NCI-H2107 (cell line): ENCODE measurements around the gene INCENP.

ENCODE experiments used
- DNase-seq: peaks from one replicate; lab custom pipeline; 2025; lab: John Stamatoyannopoulos, UW

INCENP gene

GRCh38 chr11:62141111-62142042, 17.6 kb downstream of the INCENP start:
- no peak for DNase-seq

DNA sequence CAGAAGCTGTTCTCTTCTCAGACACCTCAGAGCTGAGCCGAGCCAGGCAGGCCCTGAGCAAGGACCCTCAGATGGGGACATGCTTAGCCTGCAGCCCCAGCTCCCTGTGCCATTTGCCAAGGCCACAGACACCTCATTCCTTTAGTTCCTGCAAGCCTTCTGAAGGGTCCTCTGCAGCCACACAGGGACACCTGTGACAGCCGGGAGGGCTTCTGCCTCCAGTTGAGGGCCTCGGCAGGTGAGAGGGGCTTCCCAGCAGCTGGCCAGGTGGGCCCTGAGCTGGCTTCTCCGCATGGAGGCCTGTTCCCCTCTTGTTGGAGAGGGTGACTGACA, 18.2 kb downstream of the INCENP start:
- no peak for DNase-seq

- no peak for DNase-seq
Measured at GRCh38 chr11:62142921-62143320, 19.1 kb downstream of the INCENP start.

- no peak for DNase-seq
Measured at GRCh38 chr11:62143727-62144126, 19.9 kb downstream of the INCENP start.

DNA sequence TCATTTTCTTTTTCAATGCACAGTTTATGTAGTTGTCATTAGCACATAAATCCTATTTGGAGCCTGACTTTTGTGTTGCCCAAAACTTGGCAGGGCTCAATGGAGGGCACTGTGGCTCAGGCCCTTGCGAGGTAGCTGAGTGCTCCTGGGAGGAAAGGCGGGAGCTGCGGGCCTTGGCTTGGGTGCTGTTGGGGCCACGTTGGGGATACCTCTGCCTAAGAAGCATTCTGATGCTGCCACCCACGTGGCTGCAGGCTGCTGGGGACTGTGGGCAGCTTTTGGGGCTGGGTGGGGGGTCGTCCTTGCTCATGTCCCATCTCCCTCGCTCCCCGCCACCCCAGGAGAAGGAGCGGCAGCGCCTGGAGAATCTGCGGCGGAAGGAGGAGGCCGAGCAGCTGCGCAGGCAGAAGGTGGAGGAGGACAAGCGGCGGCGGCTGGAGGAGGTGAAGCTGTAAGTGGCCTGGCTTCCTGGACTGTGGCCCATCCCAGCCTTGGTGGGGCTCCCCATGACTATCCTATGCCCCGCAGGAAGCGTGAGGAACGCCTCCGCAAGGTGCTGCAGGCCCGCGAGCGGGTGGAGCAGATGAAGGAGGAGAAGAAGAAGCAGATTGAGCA, 20.9 kb downstream of the INCENP start:
- no peak for DNase-seq

DNA sequence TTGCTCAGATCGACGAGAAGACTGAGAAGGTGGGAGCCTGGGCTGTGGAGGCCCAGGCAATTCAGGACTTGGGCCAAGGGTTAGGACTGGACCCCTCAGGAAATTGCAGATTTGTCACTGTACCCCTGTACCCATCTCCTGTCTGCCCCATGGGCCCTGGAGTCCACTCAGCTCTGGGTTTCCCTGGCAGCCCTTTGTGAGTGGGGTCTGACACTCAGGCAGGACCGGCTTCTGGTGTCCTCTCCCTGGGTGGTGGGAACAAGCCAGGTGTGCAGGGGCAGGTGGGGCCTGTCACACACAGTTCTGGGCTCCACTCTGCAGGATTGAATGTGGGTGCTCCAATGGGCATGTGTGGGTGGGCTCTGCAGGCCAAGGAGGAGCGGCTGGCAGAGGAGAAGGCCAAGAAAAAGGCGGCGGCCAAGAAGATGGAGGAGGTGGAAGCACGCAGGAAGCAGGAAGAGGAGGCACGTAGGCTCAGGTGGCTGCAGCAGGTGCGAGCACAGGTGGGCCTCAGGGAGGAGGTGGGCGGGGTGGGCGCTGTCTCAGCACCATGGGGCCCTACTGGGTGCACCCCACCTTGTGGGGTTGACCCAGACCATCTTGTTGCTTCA, 21.6 kb downstream of the INCENP start:
- DNase-seq = no peak

DNA sequence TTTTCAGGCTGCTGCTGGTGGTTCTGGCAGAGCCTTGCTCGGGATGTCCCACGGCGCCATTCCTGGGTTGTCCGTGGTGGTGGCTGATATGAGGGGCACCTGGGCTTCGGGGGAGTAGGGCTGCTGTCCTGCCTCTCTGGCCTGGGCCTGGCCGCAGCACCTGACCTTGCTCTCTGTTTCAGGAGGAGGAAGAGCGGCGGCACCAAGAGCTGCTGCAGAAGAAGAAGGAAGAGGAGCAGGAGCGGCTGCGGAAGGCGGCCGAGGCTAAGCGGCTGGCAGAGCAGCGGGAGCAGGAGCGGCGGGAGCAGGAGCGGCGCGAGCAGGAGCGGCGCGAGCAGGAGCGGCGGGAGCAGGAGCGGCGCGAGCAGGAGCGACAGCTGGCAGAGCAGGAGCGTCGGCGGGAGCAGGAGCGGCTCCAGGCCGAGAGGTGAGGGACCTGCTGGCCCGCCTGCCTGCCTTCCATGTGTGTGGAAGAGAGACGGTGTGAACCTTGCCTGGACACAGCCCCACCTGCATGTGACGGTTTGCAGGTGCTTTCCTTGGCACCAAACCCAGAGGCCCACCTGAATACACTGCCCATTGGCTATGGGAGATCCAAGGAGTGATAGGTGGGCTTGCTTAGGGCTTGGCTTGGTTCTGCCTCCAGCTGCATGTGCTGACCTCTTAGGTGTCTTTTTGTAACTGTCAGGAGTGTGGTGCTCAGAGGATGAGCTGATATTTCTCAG, 22.8 kb downstream of the INCENP start:
- no peak for DNase-seq

- no peak for DNase-seq
Measured at GRCh38 chr11:62147545-62147944, 23.7 kb downstream of the INCENP start.

GRCh38 chr11:62148271-62148980, 24.6 kb downstream of the INCENP start:
- no peak for DNase-seq

GRCh38 chr11:62149986-62150886, 26.4 kb downstream of the INCENP start:
- DNase-seq = no peak

DNA sequence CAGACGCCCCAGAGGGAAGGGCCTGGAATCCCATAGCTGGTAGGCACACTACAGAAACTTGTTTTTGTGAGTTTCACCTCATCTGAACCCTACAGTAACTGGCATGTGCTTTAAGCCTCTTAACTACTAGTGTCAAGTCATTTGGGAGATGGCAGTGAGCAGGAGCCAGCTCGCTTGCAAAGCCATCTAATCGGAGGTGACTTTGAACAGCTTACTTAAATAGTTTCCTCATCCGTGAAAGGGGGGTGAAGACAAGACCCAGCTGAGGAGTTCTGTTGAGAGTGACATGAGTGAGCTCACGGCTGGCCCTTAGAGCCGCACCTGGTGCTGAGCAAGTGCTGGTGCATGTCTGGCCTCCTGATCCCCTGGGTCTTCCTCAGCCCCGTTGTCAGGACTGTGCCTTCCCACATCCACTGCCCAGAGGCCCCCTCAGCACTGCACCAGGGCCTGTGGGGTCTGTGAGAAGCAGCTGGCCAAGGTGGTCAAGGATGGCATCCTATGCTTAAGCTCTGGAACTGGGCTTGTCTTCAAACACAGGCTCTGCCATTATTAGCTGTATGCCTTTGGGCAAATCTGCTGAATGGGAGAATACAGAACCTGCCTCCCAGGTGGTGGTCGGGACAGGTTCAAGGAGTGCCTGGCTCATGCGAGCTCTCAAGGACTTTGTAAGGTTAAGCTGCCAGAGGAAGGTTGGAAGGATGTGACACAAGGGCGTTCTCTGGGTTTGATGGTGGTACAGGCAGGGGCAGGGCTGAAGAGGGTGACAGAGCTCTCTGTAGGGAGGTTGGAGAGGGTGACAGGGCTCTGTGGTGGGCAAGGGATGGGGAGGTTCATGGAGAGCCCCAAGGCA, 27.3 kb downstream of the INCENP start:
- no peak for DNase-seq

- DNase-seq = no peak
Measured at GRCh38 chr11:62151737-62152102, 27.9 kb downstream of the INCENP start.

DNA sequence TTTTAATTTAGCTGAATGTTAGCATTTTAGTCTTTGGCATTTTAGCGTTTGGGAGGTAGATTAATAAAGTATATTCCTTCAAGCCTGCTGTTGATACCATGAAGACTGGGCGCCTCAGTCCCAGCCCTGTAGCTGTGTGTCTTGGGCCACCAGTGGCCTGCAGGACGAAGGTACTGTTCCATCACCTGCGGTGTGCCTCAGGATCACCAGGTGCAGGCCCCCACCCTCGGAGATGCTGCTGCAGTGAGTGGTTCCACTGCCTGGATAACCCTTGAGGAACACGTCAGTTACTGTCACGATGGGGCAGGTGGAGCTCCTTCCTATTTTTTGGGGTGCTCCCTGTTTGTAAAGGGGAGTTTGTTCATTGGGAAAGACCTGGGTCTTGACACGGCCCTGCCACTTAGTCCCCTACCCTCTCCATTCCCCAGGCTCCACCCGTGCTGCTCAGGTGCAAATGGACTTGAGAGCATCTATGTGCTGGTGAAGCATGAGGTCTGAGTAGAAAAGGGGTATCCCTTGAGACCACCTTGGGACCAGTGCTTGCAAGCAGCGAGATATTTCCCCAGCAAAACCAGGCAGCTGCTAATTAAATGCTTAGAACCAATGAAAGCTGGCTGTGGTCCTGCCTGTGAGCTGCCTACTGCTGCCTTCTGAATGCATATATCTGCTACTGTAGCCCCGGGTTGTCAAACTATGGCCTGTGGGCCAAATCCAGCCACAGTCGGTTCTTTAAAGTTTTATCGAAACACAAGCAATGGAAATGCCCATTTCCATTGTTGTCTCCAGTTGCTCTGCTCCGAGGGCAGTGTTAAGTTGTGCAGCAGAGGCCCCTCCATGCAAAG, 28.7 kb downstream of the INCENP start:
- no peak for DNase-seq

DNA sequence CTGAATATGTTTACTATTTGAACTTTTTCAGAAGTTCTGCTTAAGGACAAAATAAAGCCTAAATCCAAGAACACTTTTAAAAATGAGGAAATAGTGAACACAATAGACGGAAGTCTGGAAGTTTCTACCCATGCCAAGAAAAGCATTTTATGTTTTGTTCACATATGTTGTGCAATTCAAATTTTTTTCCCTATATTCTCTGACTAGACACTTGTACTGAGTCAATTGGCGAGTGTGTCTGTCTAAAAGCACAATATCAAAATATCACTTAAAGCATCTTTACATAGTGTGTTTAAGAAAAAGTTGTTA, 29.2 kb downstream of the INCENP start:
- no peak for DNase-seq

DNA sequence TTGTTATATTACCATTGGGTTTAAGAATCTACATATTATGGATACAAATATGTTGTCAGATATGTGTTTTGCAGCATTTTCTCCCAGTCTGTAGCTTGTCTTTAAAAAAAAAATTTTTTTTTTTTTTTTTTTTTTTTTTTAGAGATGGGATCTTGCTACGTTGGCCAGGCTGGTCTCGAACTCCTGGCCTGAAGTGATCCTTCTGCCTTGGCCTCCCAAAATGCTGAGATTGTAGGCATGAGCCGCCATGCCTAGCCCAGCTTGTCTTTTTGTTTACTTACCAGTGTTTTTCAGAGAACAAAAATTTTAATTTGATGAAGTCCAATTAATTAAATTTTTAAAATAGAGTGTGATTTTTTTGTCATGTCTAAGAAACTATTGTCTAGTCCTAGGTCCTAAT, 29.8 kb downstream of the INCENP start:
- DNase-seq = no peak

- DNase-seq = no peak
Measured at GRCh38 chr11:62157603-62158002, 33.8 kb downstream of the INCENP start.

DNA sequence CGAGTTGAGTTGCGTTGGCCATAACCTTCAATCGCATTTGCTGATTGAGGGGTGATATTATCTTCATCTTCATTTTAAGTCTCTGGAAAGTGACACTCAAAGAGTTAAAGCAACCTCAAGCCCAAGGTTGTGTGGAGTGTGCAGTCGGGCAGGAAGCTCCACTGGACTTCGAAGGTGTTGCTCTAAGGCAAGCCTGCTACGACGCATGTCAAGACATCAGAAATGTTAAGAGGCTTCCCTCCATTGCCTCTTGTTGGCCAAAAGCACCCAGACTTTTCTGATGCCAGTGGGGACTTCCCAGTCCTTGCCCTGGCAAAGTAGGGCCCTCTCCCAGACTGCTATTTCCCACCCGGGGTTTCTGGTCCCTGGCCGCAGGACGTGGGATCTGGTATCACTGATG, 42.6 kb downstream of the INCENP start:
- DNase-seq = no peak

- no peak for DNase-seq
Measured at GRCh38 chr11:62169448-62169847, 45.6 kb downstream of the INCENP start.

DNA sequence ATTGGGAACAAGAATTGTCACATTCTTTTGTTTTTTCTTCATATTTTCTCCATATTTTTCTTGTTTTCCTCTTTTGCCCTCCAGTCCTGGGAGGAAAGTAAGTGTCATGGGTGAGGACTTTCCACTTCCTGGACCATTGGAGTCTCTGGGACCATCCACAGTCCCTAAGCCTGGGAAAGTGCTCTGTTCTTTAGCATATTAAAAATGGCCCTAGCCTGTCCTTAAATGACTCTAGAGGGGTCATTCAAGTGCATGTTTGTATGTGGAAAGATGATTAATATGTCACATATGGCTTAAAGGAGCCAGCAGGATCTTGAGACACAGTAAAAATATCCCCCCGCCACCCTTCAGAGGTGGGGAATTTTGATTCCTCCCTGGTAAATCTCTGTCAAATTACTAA, 46.1 kb downstream of the INCENP start:
- DNase-seq = no peak
